Stimulated activated CD8-positive, alpha-beta memory T cell treated with anti-CD3 and anti-CD28 coated beads, Interleukin-7, amount 100 ng/mL, for 4 hours (primary cell): ENCODE results near the gene NDUFB3.

Experiments used
- DNase-seq, 2 donors: peaks; one replicate each; pipeline ENCODE4 v3.0.0-alpha.2; 2020; ENCODE audit warnings: low read depth in 2 of 2

The NDUFB3 gene

DNA sequence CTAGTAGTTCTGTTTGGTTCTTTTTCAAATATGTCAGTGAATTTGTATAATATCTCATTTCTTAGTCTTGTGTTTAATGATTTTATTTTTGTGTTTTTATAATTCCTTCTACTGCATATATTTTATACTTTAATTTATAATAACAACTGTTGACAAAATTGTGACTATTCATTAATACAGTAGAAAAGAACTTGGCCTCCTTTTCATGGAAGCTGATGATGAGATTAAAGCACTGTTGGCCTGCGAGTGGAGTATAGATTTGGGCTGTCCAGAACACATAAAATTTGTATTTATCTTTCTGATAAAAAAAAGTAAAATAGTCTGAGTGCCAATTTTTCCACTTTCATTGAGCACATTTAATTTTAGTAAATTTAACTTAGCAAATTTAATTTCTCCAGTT lies 56.2 kb downstream of the NDUFB3 start:
- DNase-seq: no peak

DNA sequence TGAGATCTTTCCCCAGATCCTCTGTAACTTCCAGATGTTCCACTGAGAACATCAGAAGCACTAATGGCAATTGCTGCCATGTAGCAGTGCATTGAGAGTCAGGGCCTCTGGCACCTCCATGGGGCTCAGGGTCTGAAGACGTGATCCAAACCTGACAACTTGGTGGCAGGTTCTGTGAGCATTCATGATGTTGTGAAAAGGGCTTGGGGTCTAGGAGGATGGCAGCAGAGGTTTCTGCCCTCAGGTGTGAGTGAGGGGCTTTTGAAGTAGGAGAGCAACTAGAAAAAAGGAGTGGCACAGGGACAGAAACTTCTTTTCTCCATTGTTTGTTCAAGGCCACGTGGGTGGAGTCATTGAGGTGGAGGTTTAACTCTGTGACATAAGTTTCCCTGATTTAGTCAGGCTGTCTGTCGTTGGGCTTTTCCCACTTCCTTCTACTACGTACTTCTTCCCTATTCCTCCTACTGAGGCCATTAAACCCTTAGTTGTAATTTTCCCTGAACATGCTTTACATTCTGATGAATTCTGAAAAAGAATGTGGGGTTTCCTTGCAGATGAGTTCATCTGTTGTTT lies 57.2 kb downstream of the NDUFB3 start:
- DNase-seq: no peak

DNA sequence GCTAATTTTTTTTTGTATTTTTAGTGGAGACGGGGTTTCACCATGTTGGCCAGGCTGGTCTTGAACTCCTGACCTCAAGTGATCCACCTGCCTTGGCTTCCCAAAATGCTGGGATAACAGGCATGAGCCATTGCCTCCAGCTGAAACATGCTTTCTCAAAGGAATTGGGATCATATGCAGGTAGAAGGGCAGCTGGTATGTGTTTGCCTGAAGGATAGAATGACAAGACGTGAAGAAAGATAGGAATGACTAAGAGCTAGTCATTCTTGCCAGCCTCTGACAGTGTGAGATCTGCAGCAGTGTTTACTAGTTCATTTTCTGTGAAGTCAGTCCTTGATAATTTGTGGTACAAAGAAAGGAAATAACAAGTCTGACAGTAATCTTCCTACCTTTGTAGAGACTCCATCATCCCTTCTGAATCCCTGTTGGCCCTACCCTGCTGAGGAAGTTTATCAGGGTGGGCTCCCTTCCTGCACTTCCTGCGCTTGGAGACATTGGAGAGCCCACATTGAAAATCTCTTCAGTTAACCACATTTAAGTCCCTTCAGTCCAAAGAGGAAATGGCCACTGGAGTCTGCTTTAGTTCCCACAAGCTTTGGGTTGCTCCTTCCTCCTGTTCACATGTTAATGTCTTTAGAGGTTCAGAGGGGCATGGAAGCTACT lies 58.9 kb downstream of the NDUFB3 start:
- DNase-seq: no peak

DNA sequence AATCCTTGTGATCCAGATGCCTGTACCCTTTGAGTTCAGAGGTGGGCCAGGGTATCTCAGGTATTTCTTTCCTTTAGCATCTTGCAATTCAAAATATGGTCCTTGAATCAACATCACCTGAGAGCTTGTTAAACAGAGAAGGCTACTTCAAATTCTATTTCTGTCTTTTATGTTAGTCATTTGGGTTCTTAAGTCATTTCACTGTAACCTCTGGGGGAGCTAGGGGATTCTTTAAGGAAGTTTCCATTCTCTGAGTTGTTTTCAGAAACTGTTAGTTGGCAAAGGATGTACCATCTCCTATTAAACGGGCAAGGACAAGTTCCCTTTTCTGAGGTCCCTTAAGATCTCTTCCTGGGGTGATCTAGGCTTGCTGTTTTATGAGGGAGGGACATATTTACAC lies 60.7 kb downstream of the NDUFB3 start:
- no peak for DNase-seq
